Neural crest cell (in vitro differentiated cells): ENCODE measurements around the gene ERRFI1. TPM values are rescaled to one million over a fixed set of nuclear protein-coding genes. Genes with fewer than 3 reads are reported as not detected.
"Not testable (repeated sequence)": the region's sequence is repeated elsewhere in the genome, so short reads cannot be mapped to it uniquely, and the experiment has no call there.

Experiments used
- DNase-seq: peaks from one replicate; pipeline ENCODE4 v3.0.0; 2021; ENCODE audit warnings: low read depth, mixed read lengths, low spot score
- H3K27ac Mint-ChIP-seq: one replicate; pipeline ENCODE4 v1.8.0; 2021; ENCODE audit warnings: mild to moderate bottlenecking, mixed read lengths; ENCODE audit not compliant: unreplicated experiment
- H3K27me3 Mint-ChIP-seq: 2 replicates; pipeline ENCODE4 v1.8.0; 2021; ENCODE audit warnings: low read depth, mild to moderate bottlenecking, mixed read lengths
- H3K36me3 Mint-ChIP-seq: 2 replicates; pipeline ENCODE4 v1.8.0; 2021; ENCODE audit warnings: low read depth, mild to moderate bottlenecking, mixed read lengths
- H3K4me1 Mint-ChIP-seq: 2 replicates; pipeline ENCODE4 v1.8.0; 2021; ENCODE audit warnings: mixed read lengths
- H3K4me3 Mint-ChIP-seq: one replicate; pipeline ENCODE4 v1.8.0; 2021; ENCODE audit warnings: mild to moderate bottlenecking, mixed read lengths
- H3K9me3 Mint-ChIP-seq: 2 replicates; pipeline ENCODE4 v1.8.0; 2021; ENCODE audit warnings: mixed read lengths
- CTCF ChIP-seq: fragments of 200-600 bp; sonication (generic); conservative IDR thresholded peaks from 2 replicates; pipeline ENCODE4 v1.5.0; 2021; ENCODE audit warnings: antibody characterized with exemption, mild to moderate bottlenecking
- total RNA-seq: library from RNA; stranded (reverse); gene quantifications from 2 replicates; pipeline ENCODE4 v1.2.1, GENCODE V29; 2021

The ERRFI1 gene
- total RNA-seq, 1 donor from 2014 or later, result 23.3 TPM

GRCh38 chr1:7971024-7971423 is 55.1 kb downstream of the ERRFI1 start:
- Mint-ChIP-seq H3K36me3 (peaks cover 27% of the 10 kb centered on the region), H3K27ac (no peak overlapping the region), H3K4me1 (peaks cover 12% of the 10 kb centered on the region), H3K9me3 (no peaks in the 10 kb centered on the region), H3K27me3 (no peaks in the 10 kb centered on the region), H3K4me3 (no peak overlapping the region)
- DNase-seq, result no peak
- TF ChIP-seq CTCF, result no peak

GRCh38 chr1:7970246-7970645 is 55.9 kb downstream of the ERRFI1 start:
- no peaks in the 10 kb centered on the region for H3K9me3 Mint-ChIP-seq
- DNase-seq, result no peak
- H3K27ac Mint-ChIP-seq, result no peak overlapping the region
- no peak for TF ChIP-seq CTCF
- no peak overlapping the region for H3K4me3 Mint-ChIP-seq
- peaks cover 24% of the 10 kb centered on the region for H3K36me3 Mint-ChIP-seq
- H3K4me1 Mint-ChIP-seq, result peaks cover 9% of the 10 kb centered on the region
- no peaks in the 10 kb centered on the region for H3K27me3 Mint-ChIP-seq

- TF ChIP-seq CTCF, result no peak
- Mint-ChIP-seq H3K4me1 (peaks cover 11% of the 10 kb centered on the region), H3K27me3 (no peaks in the 10 kb centered on the region), H3K4me3 (no peak overlapping the region), H3K9me3 (no peaks in the 10 kb centered on the region), H3K36me3 (peaks cover 28% of the 10 kb centered on the region), H3K27ac (no peak overlapping the region)
- no peak for DNase-seq
These were observed 58.5 kb downstream of the ERRFI1 start for GRCh38 chr1:7967651-7968050.

GRCh38 chr1:7967196-7967595 is 58.9 kb downstream of the ERRFI1 start:
- no peak for DNase-seq
- no peaks in the 10 kb centered on the region for H3K9me3 Mint-ChIP-seq
- H3K27me3 Mint-ChIP-seq, result no peaks in the 10 kb centered on the region
- H3K36me3 Mint-ChIP-seq, result peaks cover 25% of the 10 kb centered on the region
- peak overlapping the region; percentile 42 for H3K4me3 Mint-ChIP-seq
- H3K4me1 Mint-ChIP-seq, result peaks cover 16% of the 10 kb centered on the region
- TF ChIP-seq CTCF, result no peak
- H3K27ac Mint-ChIP-seq, result no peak overlapping the region

GRCh38 chr1:7964476-7964875 is 61.6 kb downstream of the ERRFI1 start:
- Mint-ChIP-seq H3K27ac (no peak overlapping the region), H3K9me3 (no peaks in the 10 kb centered on the region), H3K4me3 (peak overlapping the region; percentile 79), H3K36me3 (peaks cover 7% of the 10 kb centered on the region), H3K4me1 (peaks cover 30% of the 10 kb centered on the region), H3K27me3 (no peaks in the 10 kb centered on the region)
- no peak for DNase-seq
- TF ChIP-seq CTCF, result no peak

- H3K27ac Mint-ChIP-seq, DNase-seq, H3K27me3 Mint-ChIP-seq, H3K9me3 Mint-ChIP-seq, H3K36me3 Mint-ChIP-seq: not testable (repeated sequence)
- peak overlapping the region; percentile 79 for H3K4me3 Mint-ChIP-seq
- peaks cover 30% of the 10 kb centered on the region for H3K4me1 Mint-ChIP-seq
These were observed 62.3 kb downstream of the ERRFI1 start for GRCh38 chr1:7963841-7964240.

- H3K27me3 Mint-ChIP-seq, DNase-seq, H3K27ac Mint-ChIP-seq, H3K9me3 Mint-ChIP-seq, H3K36me3 Mint-ChIP-seq: not testable (repeated sequence)
- H3K4me1 Mint-ChIP-seq, result peaks cover 30% of the 10 kb centered on the region
- H3K4me3 Mint-ChIP-seq, result peak overlapping the region; percentile 79
These were observed 62.8 kb downstream of the ERRFI1 start for GRCh38 chr1:7963378-7963730.
